ENCODE measurements around the gene ANKS1B.

The ANKS1B gene

GRCh38 chr12:99097171-99097570, 887.6 kb downstream of the ANKS1B start:
- no peak for DNase-seq

- no peak for DNase-seq
Measured at GRCh38 chr12:99093166-99093565, 891.6 kb downstream of the ANKS1B start.

GRCh38 chr12:99092100-99092851, 892.5 kb downstream of the ANKS1B start:
- no peak for DNase-seq

DNA sequence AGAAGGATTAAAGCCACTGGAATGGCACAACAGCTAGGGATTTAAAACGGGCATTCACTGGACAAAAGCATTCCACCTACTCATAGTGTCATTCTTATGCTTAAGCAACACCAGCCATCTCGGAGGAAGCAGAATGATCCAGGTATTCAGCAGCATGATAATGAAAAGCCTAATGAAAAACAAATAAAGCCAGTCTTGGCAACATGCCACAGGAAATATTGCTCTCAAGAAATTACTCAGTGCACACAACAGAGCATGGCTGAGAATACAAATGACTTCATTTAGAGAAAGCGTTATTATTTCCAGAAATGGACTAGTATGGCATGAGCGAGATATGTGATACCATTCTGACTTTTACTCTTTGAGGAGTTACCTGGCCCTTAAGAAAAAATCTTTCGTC, 897.5 kb downstream of the ANKS1B start:
- DNase-seq = no peak

DNA sequence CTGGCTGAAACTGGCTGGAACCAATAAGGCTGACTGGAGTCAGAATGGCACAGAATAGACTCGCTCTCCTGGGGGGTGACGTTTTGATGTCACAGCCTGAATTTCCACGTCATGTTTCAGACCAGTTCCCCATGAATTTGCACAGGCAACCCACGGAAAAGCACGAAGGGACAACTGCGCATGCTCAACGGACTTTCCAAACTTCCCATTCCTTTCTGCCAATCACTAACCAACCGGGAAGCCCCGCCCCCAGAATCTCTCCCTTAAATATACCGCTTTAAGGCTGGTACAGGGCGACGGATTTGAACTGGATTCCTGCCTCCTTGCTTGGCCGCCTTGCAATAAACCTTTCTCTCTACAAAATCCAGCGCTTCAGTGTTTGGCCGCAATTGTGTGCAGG, 904.9 kb downstream of the ANKS1B start:
- no peak for DNase-seq

- DNase-seq = no peak
Measured at GRCh38 chr12:99068993-99069747, 915.6 kb downstream of the ANKS1B start.

GRCh38 chr12:99067171-99067785, 917.5 kb downstream of the ANKS1B start:
- DNase-seq = no peak

DNA sequence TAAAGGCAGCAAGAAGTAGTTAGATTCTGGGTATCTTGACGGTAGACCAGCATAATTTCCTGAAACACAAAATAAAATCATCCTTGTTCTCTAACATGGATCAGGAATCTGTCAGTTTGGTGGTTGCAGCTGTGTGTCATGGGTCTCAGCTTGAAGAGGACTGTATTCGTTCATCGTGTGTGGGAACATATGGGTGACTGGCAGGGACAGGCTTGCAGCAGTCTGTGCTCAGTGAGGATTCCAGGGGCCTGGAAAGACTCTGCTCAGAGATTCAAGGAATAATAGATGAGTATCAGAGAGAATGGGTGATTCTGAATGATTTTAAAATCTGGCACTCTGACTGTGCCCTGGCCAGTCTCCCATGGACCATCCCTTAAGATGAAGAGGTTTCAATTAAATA, 918.0 kb downstream of the ANKS1B start:
- DNase-seq = no peak

DNA sequence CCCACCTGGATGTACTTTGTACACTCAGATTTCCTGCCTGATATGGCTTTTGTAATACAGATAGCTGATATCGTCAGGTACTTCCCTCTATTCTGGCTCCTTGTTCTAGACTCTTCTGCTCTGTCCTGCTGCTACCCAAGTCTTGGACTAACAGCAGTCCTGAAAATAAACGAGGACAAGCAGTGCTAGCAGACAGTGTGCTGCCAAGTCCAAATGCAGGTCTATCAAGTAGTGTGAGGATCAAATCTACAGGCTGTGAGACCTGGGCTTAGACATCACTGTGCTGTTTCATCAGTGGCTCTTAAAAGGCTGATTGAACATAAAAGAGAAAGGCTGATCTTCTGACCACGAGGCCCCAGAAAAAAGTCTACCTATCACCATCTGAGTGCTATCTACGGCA, 921.6 kb downstream of the ANKS1B start:
- DNase-seq = no peak

DNA sequence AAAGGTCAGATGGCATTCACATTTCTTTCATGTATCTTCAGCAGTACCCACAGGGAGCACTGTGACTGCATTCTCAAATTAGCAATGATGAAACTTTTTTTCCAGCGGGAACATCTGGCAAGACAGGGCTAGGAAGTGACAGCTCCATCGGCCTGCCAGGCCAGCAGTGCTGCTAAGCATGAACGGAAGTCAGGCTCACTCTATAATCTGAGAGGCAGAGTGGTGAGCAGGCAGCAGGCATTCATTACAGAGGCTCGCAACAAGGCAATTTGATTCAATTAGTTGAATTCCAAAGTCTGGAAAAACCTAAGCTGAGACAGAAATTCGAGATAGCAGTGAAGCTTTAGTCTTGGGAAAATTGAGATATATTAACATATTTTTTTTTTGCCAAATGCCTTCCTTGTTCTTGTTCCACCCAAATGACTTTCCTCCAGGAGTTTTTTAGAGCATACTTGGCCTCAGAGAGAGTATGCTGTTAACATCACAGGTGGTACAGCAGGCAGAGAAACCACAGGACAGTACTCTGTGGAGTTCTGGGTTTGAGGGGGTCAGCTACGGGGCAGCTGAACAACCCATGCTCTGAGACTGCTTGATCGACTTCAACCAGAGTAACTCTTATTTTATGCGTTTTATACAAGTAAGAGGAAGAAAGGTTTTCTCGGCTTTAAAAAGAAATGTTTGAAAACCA, 924.8 kb downstream of the ANKS1B start:
- DNase-seq = no peak

GRCh38 chr12:99057670-99058069, 927.1 kb downstream of the ANKS1B start:
- no peak for DNase-seq

GRCh38 chr12:99056186-99056585, 928.5 kb downstream of the ANKS1B start:
- no peak for DNase-seq

- DNase-seq = no peak
Measured at GRCh38 chr12:99055299-99055698, 929.4 kb downstream of the ANKS1B start.

- no peak for DNase-seq
Measured at GRCh38 chr12:99054601-99055128, 930.1 kb downstream of the ANKS1B start.

DNA sequence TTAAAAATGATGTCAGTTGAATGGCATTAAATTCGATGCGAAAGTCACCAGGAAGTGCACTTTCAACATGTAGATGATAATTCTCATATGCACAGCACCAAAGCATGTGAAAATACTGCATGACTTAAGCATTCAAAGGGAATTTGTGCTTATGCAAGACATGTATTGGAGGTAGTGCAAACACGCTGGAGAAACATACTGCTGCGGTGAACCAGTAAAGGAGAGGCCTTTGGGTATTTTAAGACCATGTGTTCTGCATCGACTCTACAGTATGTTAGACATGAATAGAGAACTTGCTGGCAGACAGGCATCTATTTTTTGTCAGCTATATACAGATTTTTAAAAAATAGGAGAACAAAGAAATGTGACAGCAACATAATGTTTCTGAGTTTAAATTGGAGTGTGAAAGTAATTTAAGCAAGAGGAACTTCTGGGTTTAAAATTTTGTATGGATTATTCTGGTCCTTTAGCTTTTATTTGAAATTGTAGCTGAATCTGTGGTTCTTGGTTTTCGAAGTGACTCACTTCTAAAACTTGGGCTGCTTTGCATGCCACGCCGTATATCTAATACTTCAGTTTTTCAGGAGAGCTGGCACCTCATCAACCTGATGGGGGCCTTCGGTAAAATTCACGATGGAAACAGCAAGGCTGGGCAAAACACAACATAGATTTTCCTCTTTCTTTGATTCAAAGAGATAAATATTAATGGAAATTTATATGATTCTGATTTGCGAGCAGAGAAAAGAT, 930.9 kb downstream of the ANKS1B start:
- no peak for DNase-seq

GRCh38 chr12:99049774-99050173, 935.0 kb downstream of the ANKS1B start:
- DNase-seq = no peak

GRCh38 chr12:99045158-99045557, 939.6 kb downstream of the ANKS1B start:
- DNase-seq = no peak

DNA sequence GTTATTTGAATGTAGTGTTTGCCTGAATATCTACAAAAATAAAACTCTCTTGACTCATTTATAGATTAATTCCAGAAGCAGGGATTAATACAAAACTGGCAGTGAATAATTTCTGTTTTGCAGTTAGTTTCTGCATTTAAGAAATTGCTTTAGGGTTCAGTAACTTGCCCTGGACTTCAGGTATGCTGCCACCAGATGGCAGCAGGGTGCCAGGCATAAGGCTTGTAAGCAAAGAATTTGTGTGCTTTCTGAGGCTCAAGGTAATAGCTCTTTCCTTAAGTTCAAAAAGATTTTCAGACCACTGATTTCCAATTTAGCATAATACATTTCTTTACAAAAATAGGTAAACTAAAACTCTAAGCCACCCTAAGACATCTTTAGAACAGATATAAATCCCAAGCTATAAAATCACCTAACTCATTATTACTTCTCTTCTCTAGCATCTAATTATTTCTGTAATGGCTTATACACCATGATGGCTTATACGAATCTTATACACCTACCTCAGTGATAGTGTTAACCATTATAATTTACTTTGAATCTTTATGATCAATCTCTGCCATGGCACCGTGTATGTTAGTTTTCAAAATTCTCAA, 941.3 kb downstream of the ANKS1B start:
- DNase-seq = peak; percentile 38

DNA sequence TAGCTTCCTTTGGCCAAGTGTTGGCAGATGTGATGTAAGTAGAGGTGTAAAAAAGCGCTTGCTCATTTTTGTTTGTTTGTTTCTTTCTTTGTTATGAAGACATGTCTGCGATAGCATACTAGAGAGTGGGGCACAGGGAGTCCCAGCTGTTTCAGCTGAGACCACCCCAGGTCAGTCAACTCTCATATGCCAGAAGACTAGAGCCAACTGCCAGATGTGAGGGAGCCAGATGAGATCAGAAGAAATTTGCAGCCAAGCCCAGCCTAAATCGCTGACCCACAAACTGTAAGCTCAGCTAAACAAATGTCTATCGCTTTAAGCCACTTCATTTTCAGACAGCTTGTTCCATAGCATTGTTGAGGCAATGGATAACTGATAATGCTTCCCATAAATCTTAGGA, 942.5 kb downstream of the ANKS1B start:
- DNase-seq = no peak

DNA sequence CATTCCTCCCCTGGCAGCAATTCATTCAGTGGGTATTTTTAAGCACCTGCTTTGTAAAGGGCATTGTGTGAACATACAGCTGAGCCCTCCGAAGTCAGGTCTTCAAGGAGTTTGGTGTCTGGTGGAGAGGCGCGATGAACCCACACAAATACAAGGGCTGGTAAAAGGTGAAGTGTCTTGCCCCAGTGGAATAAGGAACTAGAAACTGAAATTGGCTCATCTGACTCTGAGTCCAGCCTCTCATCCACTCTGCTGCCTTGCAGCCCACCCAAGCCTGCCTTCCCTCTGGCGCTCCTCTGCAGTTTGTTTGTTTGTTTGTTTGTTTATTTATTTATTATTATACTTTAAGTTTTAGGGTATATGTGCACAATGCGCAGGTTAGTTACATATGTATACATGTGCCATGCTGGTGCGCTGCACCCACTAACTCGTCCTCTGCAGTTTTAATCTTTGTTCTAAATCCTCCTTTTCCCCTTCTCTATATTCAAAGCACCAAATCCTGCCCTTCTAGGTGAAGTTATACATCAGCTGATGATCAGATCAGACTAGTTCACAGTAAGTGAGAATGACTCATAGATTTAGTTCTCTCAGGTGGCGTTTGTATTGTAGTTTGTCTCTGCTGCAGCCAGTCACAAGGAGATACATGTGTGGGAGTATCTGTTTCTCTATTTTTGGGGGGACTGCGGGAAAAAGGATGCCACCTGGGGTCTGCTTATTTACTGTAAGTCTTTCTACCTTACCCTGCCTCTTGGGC, 945.2 kb downstream of the ANKS1B start:
- DNase-seq = no peak

- DNase-seq = no peak
Measured at GRCh38 chr12:99036566-99036965, 948.2 kb downstream of the ANKS1B start.

Data from stimulated activated CD4-positive, alpha-beta T cell treated with anti-CD3 and anti-CD28 coated beads, Interleukin-4, amount 100 ng/mL, for 24 hours (primary cell).